ENCODE results near the gene WDR83.
"Not testable (repeated sequence)": the region's sequence is repeated elsewhere in the genome, so short reads cannot be mapped to it uniquely, and the experiment has no call there.

Gene WDR83, protein sequence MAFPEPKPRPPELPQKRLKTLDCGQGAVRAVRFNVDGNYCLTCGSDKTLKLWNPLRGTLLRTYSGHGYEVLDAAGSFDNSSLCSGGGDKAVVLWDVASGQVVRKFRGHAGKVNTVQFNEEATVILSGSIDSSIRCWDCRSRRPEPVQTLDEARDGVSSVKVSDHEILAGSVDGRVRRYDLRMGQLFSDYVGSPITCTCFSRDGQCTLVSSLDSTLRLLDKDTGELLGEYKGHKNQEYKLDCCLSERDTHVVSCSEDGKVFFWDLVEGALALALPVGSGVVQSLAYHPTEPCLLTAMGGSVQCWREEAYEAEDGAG

GRCh38 chr19:12666265-12667048 lies at the start of gene WDR83, which contains the start of gene MAN2B1:
Gene WDR83 (plus strand): TSS chr19:12666807. CDS start chr19:12669791, 2,984 bp downstream.
Gene MAN2B1 (minus strand): TSS chr19:12666742. CDS start chr19:12666701, 41 bp downstream.
- DNase-seq (ENCODE audit: low spot score) = peak; percentile 96

DNA sequence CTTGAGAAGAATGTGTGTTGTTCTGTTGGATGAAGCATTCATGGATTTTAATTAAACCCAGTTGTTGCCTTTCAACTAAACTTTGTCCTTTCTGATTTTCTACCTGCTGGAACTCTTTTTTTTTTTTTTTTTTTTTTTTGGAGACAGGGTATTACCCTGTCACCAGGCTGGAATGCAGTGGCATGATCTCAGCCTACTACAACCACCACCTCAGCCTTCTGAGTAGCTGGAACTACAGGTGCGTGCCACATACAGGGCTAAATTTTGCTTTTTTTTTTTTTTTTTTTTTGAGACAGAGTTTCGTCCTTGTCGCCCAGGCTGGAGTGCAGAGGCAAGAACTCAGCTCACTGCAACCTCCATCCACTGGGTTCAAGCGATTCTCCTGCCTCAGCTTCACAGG lies 49.0 kb upstream of the WDR83 start:
- DNase-seq (ENCODE audit: low spot score) = no peak

DNA sequence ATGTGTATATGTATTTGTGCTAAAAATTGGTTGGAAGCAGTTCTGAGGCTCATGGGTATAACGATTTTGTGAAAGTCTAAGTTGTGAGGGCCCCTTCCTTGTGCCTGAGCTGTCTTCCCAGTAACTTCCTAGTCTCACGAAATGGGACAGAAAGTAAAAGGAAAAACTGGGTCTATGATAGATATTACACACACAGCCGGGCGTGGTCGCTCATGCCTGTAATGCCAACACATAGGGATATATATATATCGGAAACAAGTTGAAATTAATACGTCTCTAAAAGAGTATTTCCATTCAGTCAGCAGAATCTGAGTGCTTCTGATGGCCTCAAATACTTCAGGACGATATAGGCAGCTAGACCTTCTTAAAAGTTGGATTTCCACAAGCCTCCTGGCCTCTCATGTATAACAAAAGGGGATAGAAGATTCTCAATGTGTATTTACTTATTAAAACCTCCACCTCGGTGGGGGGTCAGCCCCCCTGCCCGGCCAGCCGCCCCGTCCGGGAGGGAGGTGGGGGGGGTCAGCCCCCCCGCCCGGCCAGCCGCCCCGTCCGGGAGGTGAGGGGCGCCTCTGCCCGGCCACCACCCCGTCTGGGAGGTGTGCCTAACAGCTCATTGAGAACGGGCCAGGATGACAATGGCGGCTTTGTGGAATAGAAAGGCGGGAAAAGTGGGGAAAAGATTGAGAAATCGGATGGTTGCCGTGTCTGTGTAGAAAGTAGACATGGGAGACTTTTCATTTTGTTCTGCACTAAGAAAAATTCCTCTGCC lies 45.2 kb upstream of the WDR83 start:
- DNase-seq (ENCODE audit: low spot score) = not testable (repeated sequence)

DNA sequence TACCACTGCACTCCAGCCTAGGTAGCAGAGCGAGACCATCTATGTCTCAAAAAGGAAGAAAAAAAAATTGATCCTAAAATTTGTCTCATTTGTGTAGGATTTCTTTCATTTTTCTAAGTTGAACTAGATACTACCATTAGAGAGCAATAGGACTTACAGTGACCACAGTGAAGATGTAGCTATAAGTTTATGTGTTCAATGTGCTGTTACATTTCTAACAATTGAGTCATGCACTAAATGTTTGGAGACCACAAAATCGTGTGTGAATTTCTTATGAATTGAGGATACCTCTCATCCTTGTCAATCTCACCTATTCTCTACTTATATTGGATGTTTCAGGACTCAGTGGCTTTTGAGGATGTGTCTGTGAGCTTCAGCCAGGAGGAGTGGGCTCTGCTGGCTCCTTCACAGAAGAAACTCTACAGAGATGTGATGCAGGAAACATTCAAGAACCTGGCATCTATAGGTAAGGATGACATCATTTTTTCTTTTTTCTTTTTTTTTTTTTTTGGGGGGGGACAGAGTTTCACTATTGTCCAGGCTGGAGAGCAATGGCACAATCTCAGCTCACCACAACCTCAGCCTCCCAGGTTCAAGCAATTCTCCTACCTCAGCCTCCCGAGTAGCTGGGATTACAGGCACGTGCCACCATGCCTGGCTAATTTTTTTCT lies 43.1 kb upstream of the WDR83 start:
- no peak for DNase-seq (ENCODE audit: low spot score)

- no peak for DNase-seq (ENCODE audit: low spot score)
These were observed 39.6 kb upstream of the WDR83 start for GRCh38 chr19:12626958-12627357.

DNA sequence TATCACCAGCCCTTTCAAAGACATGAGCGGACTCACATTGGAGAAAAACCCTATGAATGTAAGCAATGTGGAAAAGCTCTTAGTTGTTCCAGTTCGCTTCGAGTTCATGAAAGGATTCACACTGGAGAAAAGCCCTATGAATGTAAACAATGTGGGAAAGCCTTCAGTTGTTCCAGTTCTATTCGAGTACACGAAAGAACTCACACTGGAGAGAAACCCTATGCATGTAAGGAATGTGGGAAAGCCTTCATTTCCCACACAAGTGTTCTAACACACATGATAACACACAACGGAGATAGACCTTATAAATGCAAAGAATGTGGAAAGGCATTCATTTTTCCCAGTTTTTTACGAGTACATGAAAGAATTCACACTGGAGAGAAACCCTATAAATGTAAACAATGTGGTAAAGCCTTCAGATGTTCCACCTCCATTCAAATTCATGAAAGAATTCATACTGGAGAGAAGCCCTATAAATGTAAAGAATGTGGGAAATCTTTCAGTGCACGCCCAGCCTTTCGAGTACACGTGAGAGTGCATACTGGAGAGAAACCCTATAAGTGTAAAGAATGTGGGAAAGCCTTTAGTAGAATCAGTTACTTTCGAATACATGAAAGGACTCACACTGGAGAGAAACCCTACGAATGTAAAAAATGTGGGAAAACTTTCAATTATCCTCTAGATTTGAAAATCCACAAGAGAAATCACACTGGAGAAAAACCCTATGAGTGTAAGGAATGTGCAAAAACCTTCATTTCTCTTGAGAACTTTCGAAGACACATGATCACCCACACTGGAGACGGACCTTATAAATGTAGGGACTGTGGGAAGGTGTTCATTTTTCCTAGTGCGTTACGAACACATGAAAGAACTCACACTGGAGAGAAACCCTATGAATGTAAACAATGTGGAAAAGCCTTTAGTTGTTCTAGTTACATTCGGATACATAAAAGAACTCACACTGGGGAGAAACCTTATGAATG lies 38.3 kb upstream of the WDR83 start:
- DNase-seq (ENCODE audit: low spot score) = no peak

DNA sequence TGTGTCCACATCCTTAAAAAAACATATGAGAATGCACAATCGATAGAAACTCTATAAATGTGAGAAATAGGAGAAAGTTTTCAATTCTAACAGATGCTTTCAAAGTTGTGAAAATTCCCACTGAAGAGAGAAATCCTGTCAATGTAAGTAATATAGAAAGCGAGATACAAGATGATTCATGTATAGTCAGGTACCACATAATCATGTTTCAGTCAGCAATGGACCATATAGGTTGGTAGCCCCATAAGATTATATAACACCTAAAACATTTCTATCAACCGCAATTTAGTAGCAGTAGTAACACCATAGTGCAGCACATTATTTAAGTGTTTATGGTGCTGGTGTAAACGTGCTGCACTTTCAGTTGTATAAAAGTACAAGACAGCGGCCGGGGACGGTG lies 37.4 kb upstream of the WDR83 start:
- DNase-seq (ENCODE audit: low spot score) = no peak

DNA sequence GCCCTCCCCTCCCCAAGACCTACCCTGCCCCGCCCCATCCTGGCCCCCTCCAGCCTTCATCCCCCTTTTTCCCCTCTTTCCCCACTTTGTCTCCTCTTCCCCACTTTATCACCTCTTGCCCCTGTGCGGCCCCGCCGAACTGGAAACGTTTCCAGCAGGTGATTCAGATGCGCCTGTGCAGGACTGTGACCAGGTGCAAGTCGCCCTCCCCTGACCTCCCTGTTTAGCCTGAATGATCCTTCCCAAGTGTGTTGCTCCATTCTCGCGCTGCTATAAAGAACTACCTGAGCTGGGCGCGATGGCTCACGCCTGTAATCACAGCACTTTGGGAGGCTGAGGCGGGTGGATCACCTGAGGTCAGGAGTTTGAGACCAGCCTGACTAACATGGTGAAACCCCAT lies 30.0 kb upstream of the WDR83 start:
- no peak for DNase-seq (ENCODE audit: low spot score)

GRCh38 chr19:12638611-12639182 lies 27.9 kb upstream of the WDR83 start:
- DNase-seq (ENCODE audit: low spot score) = no peak

- DNase-seq (ENCODE audit: low spot score) = peak; percentile 95
These were observed 26.6 kb upstream of the WDR83 start for GRCh38 chr19:12639901-12640613.

DNA sequence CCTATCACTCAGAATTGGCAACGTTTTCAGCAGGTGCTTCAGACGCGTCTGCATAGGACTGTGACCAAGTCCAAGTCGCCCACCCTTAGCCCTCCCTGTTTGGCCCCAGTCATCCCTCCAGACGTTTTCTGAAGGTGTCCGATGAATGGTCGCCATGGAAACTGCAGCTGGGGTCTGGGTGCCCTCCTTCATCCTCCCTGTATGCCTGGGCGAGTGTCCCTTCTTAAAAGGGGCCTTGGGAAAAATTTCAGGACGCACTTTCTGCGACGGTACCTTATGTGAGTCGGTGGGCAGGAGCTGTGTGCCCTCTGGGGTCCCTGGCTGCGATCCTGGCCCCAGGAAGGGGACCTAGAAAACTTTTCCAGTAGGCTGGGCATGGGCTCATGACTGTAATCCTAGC lies 25.2 kb upstream of the WDR83 start:
- peak; percentile 7 for DNase-seq (ENCODE audit: low spot score)

DNA sequence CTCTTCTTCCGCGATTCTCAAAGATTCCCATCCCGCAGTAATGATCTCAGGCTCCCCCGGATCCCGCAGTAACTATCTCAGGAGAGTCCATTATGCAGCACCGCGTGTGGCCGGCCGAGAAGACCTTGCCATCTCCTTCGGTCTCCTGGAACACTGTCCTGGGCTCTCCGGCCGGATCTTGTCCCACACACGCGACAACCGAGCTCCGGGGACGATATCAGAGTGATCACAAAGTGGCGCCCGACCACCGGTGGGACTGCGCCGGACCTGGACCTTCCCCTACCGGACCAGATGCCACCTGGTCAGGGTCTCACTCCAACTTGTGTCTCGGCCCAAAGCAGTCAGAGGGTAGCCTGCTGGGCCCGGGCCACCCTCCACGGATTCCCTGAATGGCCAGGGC lies 24.1 kb upstream of the WDR83 start:
- DNase-seq (ENCODE audit: low spot score) = no peak

GRCh38 chr19:12643716-12644115 lies 22.9 kb upstream of the WDR83 start:
- DNase-seq (ENCODE audit: low spot score) = not testable (repeated sequence)

DNA sequence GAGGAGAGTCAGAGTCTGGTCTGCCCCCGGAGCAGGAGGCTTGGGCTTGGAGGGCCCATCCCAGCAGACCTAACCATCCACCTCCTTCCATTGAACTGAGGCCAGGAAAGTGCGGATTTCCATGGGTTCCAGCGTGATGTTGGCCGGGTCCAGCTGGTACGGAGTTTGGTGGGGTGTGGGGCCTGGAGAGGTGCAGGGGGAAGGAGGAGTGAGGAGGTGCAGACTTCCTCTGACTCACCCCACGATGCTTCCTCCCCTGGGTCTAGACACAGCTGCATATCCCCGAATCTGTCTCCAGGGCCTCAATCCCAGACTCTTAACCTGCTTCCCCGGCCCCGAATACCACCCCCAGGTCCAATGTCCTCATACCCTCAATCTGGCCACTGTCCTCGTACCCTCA lies 20.1 kb upstream of the WDR83 start:
- peak; percentile 13 for DNase-seq (ENCODE audit: low spot score)

DNA sequence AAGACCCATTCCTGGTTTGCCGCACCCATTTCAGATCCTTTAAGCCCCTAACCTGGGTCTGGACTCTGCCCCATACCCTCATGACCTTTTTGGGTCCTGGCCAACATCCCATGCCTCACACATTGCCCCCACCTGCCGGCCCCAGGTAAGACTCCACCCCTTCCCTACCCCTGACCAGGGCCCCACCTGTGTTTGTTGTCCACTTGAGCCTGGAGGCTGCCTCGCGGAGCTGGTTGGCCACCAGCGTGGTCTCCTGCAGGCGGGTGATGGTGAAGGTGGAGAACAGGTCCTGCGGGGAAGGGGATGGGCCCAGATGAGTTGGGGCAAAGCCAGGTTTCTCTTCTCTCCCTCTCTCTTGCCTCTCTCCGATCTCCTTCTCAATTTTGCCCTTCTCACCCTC lies 19.6 kb upstream of the WDR83 start:
- DNase-seq (ENCODE audit: low spot score) = peak; percentile 7

GRCh38 chr19:12647490-12648071 lies 19.0 kb upstream of the WDR83 start:
- peak; percentile 84 for DNase-seq (ENCODE audit: low spot score)

GRCh38 chr19:12648088-12648487 lies 18.5 kb upstream of the WDR83 start:
- DNase-seq (ENCODE audit: low spot score) = peak; percentile 25

DNA sequence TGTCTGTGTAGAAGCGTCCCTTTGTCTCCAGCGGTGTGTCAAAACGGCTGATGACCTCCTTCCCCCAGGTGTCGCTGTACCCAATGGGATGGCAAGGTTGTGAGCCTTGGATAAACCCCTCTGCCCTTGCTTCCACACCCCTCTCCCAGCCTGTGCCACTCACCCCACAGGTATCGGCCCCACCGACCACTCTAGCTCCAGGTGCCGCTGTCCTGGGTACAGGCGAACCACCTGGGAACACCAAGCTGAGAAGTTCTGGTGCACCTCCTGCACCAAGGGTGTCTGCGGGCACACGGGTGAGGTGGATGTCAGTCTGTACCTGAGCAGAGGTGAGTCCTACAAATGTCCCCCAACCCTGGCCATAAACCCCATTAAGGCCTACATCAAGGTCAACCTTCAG lies 16.7 kb upstream of the WDR83 start:
- peak; percentile 4 for DNase-seq (ENCODE audit: low spot score)

DNA sequence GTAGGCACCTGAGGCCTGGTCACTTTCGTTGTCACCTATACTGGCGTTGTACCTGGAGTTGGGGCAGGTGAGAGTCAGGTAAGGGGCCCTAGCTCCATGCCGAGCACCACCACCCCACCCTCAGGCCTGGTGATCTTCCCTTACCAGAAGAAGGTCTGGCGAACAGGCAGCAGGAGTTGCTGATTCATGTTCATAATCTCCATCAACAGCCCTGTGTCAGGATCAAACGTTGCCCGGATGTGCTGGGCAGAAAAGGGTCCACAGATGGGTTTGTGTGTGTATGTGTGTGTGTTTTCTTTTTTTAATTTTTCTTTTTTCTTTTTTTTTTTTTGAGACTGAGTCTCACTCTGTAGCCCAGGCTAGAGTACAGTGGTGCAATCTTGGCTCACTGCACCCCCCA lies 14.4 kb upstream of the WDR83 start:
- DNase-seq (ENCODE audit: low spot score) = no peak

Measured in AG20443 (cell line).